Gastroesophageal sphincter (tissue), 3 donors: ENCODE results near the gene ARHGAP22.

Experiments
- CTCF ChIP-seq, 4 experiments: fragments of 200-600 bp in 2 of 4; fragments of 450-650 bp in 2 of 4; sonication (generic) in 1 of 4; IDR thresholded peaks; one replicate each; pipeline ENCODE4 v1.5.1; 2017 to 2019; ENCODE audit warnings: antibody characterized with exemption in 4 of 4, mild to moderate bottlenecking in 2 of 4, moderate library complexity in 2 of 4
- POLR2A ChIP-seq, 2 donors: fragments of 450-650 bp; IDR thresholded peaks; one replicate each; pipeline ENCODE4 v1.6.1; 2017; ENCODE audit warnings: antibody characterized with exemption in 2 of 2, mild to moderate bottlenecking in 2 of 2, moderate library complexity in 1 of 2

- no peak for TF ChIP-seq POLR2A (IDR thresholded peaks at IDR 0.05)
- TF ChIP-seq CTCF (IDR thresholded peaks at IDR 0.05): no peak
These were observed 50.2 kb downstream of the ARHGAP22 start for GRCh38 chr10:48554656-48555055.
